ENCODE measurements around the gene EIF4B.

DNA sequence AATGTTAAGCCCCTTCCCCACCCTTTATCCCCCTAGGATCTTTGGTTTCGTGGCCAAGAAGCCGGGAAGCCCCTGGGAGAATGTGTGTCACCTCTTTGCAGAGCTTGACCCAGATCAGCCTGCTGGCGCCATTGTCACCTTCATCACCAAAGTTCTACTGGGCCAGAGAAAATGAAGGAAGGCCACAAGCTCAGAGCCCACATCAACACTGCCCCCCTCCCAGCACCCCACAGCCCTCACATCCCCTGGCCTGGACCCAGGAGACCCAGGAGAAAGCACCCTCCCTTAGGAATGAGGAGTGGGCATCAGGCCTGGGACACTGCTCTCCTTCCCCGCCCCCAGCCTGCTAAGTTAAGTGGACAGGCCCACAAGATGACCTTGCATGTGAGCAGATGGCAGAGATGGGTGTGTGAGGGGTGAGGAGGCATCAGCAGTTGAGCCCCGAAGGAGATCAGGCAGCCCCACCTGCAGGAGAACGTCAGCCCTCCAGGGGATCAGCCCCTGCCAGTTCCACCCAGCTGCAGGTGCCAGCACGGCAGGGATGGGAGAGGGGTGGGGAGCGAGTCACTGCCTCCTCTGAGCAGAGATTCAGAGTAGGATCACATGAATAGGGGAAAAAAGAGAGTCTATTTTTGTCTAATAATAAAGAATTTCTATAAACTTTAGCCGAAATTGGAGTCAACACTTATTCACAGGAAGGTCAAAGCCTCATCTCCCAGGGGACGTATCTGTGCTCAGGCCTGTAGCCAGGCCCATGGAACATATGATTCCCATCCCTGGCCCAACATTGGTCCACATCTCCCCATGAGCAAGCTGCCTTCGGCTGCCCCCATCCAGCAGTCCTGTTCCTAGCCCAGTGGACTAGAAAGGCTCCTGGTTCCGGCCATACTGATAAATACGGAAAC, 57.7 kb downstream of the EIF4B start:
- TF ChIP-seq, protein P1, sequence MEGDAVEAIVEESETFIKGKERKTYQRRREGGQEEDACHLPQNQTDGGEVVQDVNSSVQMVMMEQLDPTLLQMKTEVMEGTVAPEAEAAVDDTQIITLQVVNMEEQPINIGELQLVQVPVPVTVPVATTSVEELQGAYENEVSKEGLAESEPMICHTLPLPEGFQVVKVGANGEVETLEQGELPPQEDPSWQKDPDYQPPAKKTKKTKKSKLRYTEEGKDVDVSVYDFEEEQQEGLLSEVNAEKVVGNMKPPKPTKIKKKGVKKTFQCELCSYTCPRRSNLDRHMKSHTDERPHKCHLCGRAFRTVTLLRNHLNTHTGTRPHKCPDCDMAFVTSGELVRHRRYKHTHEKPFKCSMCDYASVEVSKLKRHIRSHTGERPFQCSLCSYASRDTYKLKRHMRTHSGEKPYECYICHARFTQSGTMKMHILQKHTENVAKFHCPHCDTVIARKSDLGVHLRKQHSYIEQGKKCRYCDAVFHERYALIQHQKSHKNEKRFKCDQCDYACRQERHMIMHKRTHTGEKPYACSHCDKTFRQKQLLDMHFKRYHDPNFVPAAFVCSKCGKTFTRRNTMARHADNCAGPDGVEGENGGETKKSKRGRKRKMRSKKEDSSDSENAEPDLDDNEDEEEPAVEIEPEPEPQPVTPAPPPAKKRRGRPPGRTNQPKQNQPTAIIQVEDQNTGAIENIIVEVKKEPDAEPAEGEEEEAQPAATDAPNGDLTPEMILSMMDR (IDR thresholded peaks at IDR 0.05): no peak
- TF ChIP-seq ZFX (IDR thresholded peaks at IDR 0.05; ENCODE audit: borderline replicate concordance): no peak

Measured in 22Rv1 (cell line).